HepG2 (cell line): ENCODE measurements around the gene CEBPB. TPM values are rescaled to one million over a fixed set of nuclear protein-coding genes. Genes with fewer than 3 reads are reported as not detected.
A peak's percentile ranks its signal among the peaks of the same experiment; 100 is the strongest.

Experiments
- FIP1L1 ChIP-seq: fragments of 200-400 bp; formaldehyde crosslinking; IDR thresholded peaks from 2 replicates; pipeline ENCODE4 v1.6.1; 2018; ENCODE audit warnings: low read depth, mild to moderate bottlenecking, low read length, moderate library complexity, borderline replicate concordance; ENCODE audit not compliant: insufficient read depth
- MAFK ChIP-seq, 2 experiments: IDR thresholded peaks in 1 of 2; conservative IDR thresholded peaks in 1 of 2; 2 replicates each; pipeline ENCODE4 v1.6.1; 2011; ENCODE audit warnings: improper control_type of control experiment in 2 of 2, low read length in 2 of 2
- NFYB ChIP-seq: sonication (generic); formaldehyde crosslinking; IDR thresholded peaks from 2 replicates; pipeline ENCODE4 v1.4.0; 2020; ENCODE audit warnings: missing genetic modification reagents
- POLR2G ChIP-seq: fragments of 200-400 bp; formaldehyde crosslinking; IDR thresholded peaks from 2 replicates; pipeline ENCODE4 v1.6.1; 2018; ENCODE audit warnings: mild to moderate bottlenecking, low read depth, low read length, moderate library complexity
- PPARG ChIP-seq: conservative IDR thresholded peaks from 2 replicates; pipeline ENCODE4 v1.6.1; 2016; ENCODE audit warnings: missing biosample characterization, missing genetic modification reagents
- PRPF4 ChIP-seq: fragments of 200-400 bp; formaldehyde crosslinking; IDR thresholded peaks from 2 replicates; pipeline ENCODE4 v1.6.1; 2016; ENCODE audit warnings: low read length, low read depth; ENCODE audit not compliant: poor library complexity, severe bottlenecking
- RELA ChIP-seq: sonication (generic); formaldehyde crosslinking; IDR thresholded peaks from 2 replicates; pipeline ENCODE4 v1.4.0; 2020; ENCODE audit warnings: missing genetic modification reagents
- REST ChIP-seq, 2 experiments: IDR thresholded peaks; 2 replicates each; pipeline ENCODE4 v1.6.1; 2011 to 2012; ENCODE audit warnings: low read length in 2 of 2, borderline replicate concordance in 1 of 2, low read depth in 1 of 2, mild to moderate bottlenecking in 1 of 2, moderate library complexity in 1 of 2
- SRSF4 ChIP-seq: fragments of 200-400 bp; formaldehyde crosslinking; IDR thresholded peaks from one replicate; pipeline ENCODE4 v1.6.1; 2018; ENCODE audit warnings: mild to moderate bottlenecking, low read depth, low read length, moderate library complexity; ENCODE audit not compliant: poor library complexity, severe bottlenecking
- TGIF2 ChIP-seq: IDR thresholded peaks from 2 replicates; pipeline ENCODE4 v1.6.1; 2016; ENCODE audit warnings: control low read depth, missing compliant biosample characterization
- TMF1 ChIP-seq: sonication (generic); formaldehyde crosslinking; IDR thresholded peaks from 2 replicates; pipeline ENCODE4 v1.8.1; 2022; ENCODE audit warnings: low read depth, missing genetic modification reagents
- XRCC5 ChIP-seq: fragments of 200-400 bp; formaldehyde crosslinking; optimal IDR thresholded peaks from 2 replicates; pipeline ENCODE3; 2017; ENCODE audit warnings: mild to moderate bottlenecking, low read length
- ZBTB20 ChIP-seq: sonication (generic); formaldehyde crosslinking; IDR thresholded peaks from 2 replicates; pipeline ENCODE4 v1.8.1; 2023; ENCODE audit warnings: missing genetic modification reagents, low read depth, mild to moderate bottlenecking, borderline replicate concordance
- ZBTB7B ChIP-seq: sonication (generic); formaldehyde crosslinking; IDR thresholded peaks from 2 replicates; pipeline ENCODE4 v1.4.0; 2020; ENCODE audit warnings: missing genetic modification reagents
- ZNF44 ChIP-seq: sonication (generic); formaldehyde crosslinking; IDR thresholded peaks from 2 replicates; pipeline ENCODE4 v1.5.1; 2020; ENCODE audit warnings: mild to moderate bottlenecking, missing genetic modification reagents
- ZNF563 ChIP-seq: sonication (generic); formaldehyde crosslinking; IDR thresholded peaks from 2 replicates; pipeline ENCODE4 v1.8.0; 2022; ENCODE audit warnings: mild to moderate bottlenecking, moderate library complexity, missing genetic modification reagents
- ZNF577 ChIP-seq: sonication (generic); formaldehyde crosslinking; IDR thresholded peaks from 2 replicates; pipeline ENCODE4 v1.4.0; 2020; ENCODE audit warnings: mild to moderate bottlenecking, low read depth, missing genetic modification reagents, borderline replicate concordance
- ZNF703 ChIP-seq: sonication (generic); formaldehyde crosslinking; IDR thresholded peaks from 2 replicates; pipeline ENCODE4 v1.5.1; 2020; ENCODE audit warnings: missing genetic modification reagents, mild to moderate bottlenecking, moderate library complexity, borderline replicate concordance
- ZSCAN20 ChIP-seq: sonication (generic); formaldehyde crosslinking; IDR thresholded peaks from 2 replicates; pipeline ENCODE4 v1.4.0; 2020; ENCODE audit warnings: missing genetic modification reagents, mild to moderate bottlenecking, borderline replicate concordance
- polyA plus RNA-seq, 8 experiments: library from polyadenylated mRNA; depleted of rRNA in 3 of 8; stranded (reverse) in 7 of 8; unstranded in 1 of 8; fragments of >200 nt; fragmentation: Illumina TruSeq in 4 of 8; extraction: Trizol in 4 of 8; gene quantifications; 2 replicates each; pipeline versions ENCODE4 v1.2.1 to v1.2.3, GENCODE V29; 2011 to 2016; ENCODE audit warnings: low read depth in 4 of 8, missing spikeins in 1 of 8, mixed read lengths in 1 of 8; ENCODE audit not compliant: insufficient read depth in 1 of 8
- total RNA-seq, 5 experiments: library from RNA; depleted of rRNA; stranded (reverse); fragments of >200 nt; fragmentation: Illumina TruSeq; extraction: Trizol; gene quantifications; 2 replicates each; pipeline ENCODE4 v1.2.3, GENCODE V29; 2016; ENCODE audit warnings: low read depth in 1 of 5
- TF ChIP-seq, protein P1 (sequence below): sonication (generic); formaldehyde crosslinking; IDR thresholded peaks from 2 replicates; pipeline ENCODE4 v1.9.0; 2021; ENCODE audit warnings: missing genetic modification reagents, borderline replicate concordance
- TF ChIP-seq, protein P2 (sequence below): sonication (generic); formaldehyde crosslinking; IDR thresholded peaks from 2 replicates; pipeline ENCODE4 v1.8.1; 2023; ENCODE audit warnings: mild to moderate bottlenecking, missing genetic modification reagents, borderline replicate concordance
- TF ChIP-seq, protein P3 (sequence below): IDR thresholded peaks from 2 replicates; pipeline ENCODE4 v1.6.1; 2016

The CEBPB gene
- total and polyA plus RNA-seq, 2 of the 13 experiments (the other 11 are each of a cell fraction or from before 2014, with no cell fraction given): 18.5 to 28.2 TPM

GRCh38 chr20:50189681-50190250 lies 864 bp upstream of the CEBPB start (continued):
- TF ChIP-seq, protein P1, sequence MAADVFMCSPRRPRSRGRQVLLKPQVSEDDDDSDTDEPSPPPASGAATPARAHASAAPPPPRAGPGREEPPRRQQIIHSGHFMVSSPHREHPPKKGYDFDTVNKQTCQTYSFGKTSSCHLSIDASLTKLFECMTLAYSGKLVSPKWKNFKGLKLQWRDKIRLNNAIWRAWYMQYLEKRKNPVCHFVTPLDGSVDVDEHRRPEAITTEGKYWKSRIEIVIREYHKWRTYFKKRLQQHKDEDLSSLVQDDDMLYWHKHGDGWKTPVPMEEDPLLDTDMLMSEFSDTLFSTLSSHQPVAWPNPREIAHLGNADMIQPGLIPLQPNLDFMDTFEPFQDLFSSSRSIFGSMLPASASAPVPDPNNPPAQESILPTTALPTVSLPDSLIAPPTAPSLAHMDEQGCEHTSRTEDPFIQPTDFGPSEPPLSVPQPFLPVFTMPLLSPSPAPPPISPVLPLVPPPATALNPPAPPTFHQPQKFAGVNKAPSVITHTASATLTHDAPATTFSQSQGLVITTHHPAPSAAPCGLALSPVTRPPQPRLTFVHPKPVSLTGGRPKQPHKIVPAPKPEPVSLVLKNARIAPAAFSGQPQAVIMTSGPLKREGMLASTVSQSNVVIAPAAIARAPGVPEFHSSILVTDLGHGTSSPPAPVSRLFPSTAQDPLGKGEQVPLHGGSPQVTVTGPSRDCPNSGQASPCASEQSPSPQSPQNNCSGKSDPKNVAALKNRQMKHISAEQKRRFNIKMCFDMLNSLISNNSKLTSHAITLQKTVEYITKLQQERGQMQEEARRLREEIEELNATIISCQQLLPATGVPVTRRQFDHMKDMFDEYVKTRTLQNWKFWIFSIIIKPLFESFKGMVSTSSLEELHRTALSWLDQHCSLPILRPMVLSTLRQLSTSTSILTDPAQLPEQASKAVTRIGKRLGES (CRISPR knock-in tag): no peak; the same call in 1 of the 2 replicates
- TF ChIP-seq ZNF577 (CRISPR knock-in tag) (no peak), ZSCAN20 (CRISPR knock-in tag) (no peak; the same call in 1 of the 2 replicates), RELA (CRISPR knock-in tag) (no peak), TGIF2 (CRISPR knock-in tag) (peak; percentile 29; the same call in 1 of the 2 replicates), ZNF563 (CRISPR knock-in tag) (no peak), REST (IDR thresholded peaks at IDR 0.05; ENCODE audit: borderline replicate concordance in 1 of 2, low read depth in 1 of 2, low read length in 2 of 2) (no peak), ZNF44 (CRISPR knock-in tag) (no peak), ZBTB20 (CRISPR knock-in tag) (no peak), ZBTB7B (CRISPR knock-in tag) (peak; percentile 97), PPARG (CRISPR knock-in tag) (no peak), POLR2G (no peak; the same call in 1 of the 2 replicates), XRCC5 (no peak), PRPF4 (no peak), MAFK (conservative IDR thresholded peaks at IDR 0.05 in 1 of 2, IDR thresholded peaks at IDR 0.05 in 1 of 2; ENCODE audit: low read length in 2 of 2) (no peak), TMF1 (CRISPR knock-in tag) (no peak), FIP1L1 (no peak), SRSF4 (no peak), NFYB (CRISPR knock-in tag) (no peak), ZNF703 (no peak; the same call in 1 of the 2 replicates)
- TF ChIP-seq, protein P2, sequence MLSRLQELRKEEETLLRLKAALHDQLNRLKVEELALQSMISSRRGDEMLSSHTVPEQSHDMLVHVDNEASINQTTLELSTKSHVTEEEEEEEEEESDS (CRISPR knock-in tag): peak; percentile 36; the same call in 1 of the 2 replicates
- TF ChIP-seq, protein P3, sequence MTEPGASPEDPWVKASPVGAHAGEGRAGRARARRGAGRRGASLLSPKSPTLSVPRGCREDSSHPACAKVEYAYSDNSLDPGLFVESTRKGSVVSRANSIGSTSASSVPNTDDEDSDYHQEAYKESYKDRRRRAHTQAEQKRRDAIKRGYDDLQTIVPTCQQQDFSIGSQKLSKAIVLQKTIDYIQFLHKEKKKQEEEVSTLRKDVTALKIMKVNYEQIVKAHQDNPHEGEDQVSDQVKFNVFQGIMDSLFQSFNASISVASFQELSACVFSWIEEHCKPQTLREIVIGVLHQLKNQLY (CRISPR knock-in tag): no peak
